Endothelial cell of umbilical vein (primary cell): Measurements from ENCODE around the gene TRPC4AP. TPM values are rescaled to one million over a fixed set of nuclear protein-coding genes. Genes with fewer than 3 reads are reported as not detected.

Experiments used
- BruUV-seq: library from RNA; stranded (reverse); fragments of 400-500 nt; replicated peaks from 2 replicates; lab custom pipeline; 2021; lab: Mats Ljungman, UMichigan
- CTCF ChIA-PET: fragments of 300-600, 350-600 bp; sonication (Branson Sonifier 250); formaldehyde crosslinking; loops from one replicate; lab custom pipeline; 2021; ENCODE audit warnings: antibody characterized with exemption, inconsistent platforms; lab: Charles Lee
- POLR2A ChIA-PET: fragments of 300-600, 350-600 bp; sonication (Branson Sonifier 250); formaldehyde crosslinking; loops from one replicate; lab custom pipeline; 2021; ENCODE audit warnings: antibody characterized with exemption, inconsistent platforms; lab: Charles Lee
- DNase-seq: peaks from one replicate; pipeline ENCODE4 v3.0.0-alpha.2; 2011; ENCODE audit warnings: low read depth, low spot score
- FAIRE-seq: peaks from 2 replicates; lab custom pipeline; 2011; peaks lifted over from hg19 to GRCh38; lab: Jason Lieb, UNC
- H2AFZ ChIP-seq: 2 replicates; pipeline ENCODE4 v1.6.0; 2012; ENCODE audit warnings: low read depth, low read length, control low read depth, inconsistent platforms
- H3K27ac ChIP-seq: 2 replicates; pipeline ENCODE4 v1.5.1; 2011; ENCODE audit warnings: low read depth, mild to moderate bottlenecking, control low read depth, low read length, moderate library complexity; ENCODE audit not compliant: insufficient read depth
- H3K27me3 ChIP-seq, 2 experiments: 2 replicates each; pipeline versions ENCODE4 v1.6.0 to v1.6.1; 2011; ENCODE audit warnings: low read length in 2 of 2, mixed read lengths in 1 of 2; ENCODE audit not compliant: control insufficient read depth in 2 of 2, insufficient read depth in 2 of 2
- H3K36me3 ChIP-seq, 2 experiments: 2 replicates in 1 of 2; 3 replicates in 1 of 2; pipeline ENCODE4 v1.5.1; 2011; ENCODE audit warnings: low read length in 2 of 2, mild to moderate bottlenecking in 1 of 2, moderate library complexity in 1 of 2; ENCODE audit not compliant: control insufficient read depth in 2 of 2, insufficient read depth in 2 of 2; ENCODE audit errors: extremely low read depth in 1 of 2
- H3K4me1 ChIP-seq: 3 replicates; pipeline ENCODE4 v1.5.1; 2011; ENCODE audit warnings: mild to moderate bottlenecking, low read length; ENCODE audit not compliant: control insufficient read depth, insufficient read depth; ENCODE audit errors: extremely low read depth
- H3K4me2 ChIP-seq: 2 replicates; pipeline ENCODE4 v1.6.1; 2011; ENCODE audit warnings: low read length, control low read depth, mixed read lengths; ENCODE audit not compliant: insufficient read depth
- H3K4me3 ChIP-seq, 3 experiments: fragments of 200-600 bp in 1 of 3; sonication (generic), shearing (Covaris generic) in 1 of 3; replicated peaks in 1 of 3; 2 replicates each; pipeline ENCODE4 v1.5.1; 2011 to 2016; ENCODE audit warnings: control low read depth in 3 of 3, low read length in 3 of 3, mild to moderate bottlenecking in 2 of 3, inconsistent platforms in 1 of 3, low read depth in 1 of 3, moderate library complexity in 1 of 3; ENCODE audit not compliant: insufficient read depth in 1 of 3
- H3K79me2 ChIP-seq: 2 replicates; pipeline ENCODE4 v1.6.0; 2012; ENCODE audit warnings: low read length, inconsistent platforms; ENCODE audit not compliant: control insufficient read depth, insufficient read depth
- H3K9ac ChIP-seq: replicated peaks from 2 replicates; pipeline ENCODE3; 2011; ENCODE audit warnings: low read length, control low read depth; ENCODE audit not compliant: insufficient read depth; ENCODE audit errors: extremely low read depth
- H3K9me1 ChIP-seq: replicated peaks from 3 replicates; pipeline ENCODE4 v1.6.0; 2011; ENCODE audit warnings: mild to moderate bottlenecking, low read length; ENCODE audit not compliant: control insufficient read depth, insufficient read depth; ENCODE audit errors: extremely low read depth
- H3K9me3 ChIP-seq: replicated peaks from 2 replicates; pipeline ENCODE4 v1.5.1; 2012; ENCODE audit warnings: low read length, inconsistent platforms; ENCODE audit not compliant: control insufficient read depth, insufficient read depth
- H4K20me1 ChIP-seq: replicated peaks from 2 replicates; pipeline ENCODE3; 2011; ENCODE audit warnings: mild to moderate bottlenecking, low read length; ENCODE audit not compliant: control insufficient read depth, insufficient read depth; ENCODE audit errors: extremely low read depth
- EZH2 ChIP-seq: IDR thresholded peaks from 2 replicates; pipeline ENCODE4 v1.6.1; 2012; ENCODE audit warnings: borderline replicate concordance, low read depth, mild to moderate bottlenecking, moderate library complexity, low read length, inconsistent platforms; ENCODE audit not compliant: severe bottlenecking
- FOS ChIP-seq: IDR thresholded peaks from 2 replicates; pipeline ENCODE4 v1.6.1; 2011; ENCODE audit warnings: mild to moderate bottlenecking, low read length, moderate library complexity, borderline replicate concordance; ENCODE audit not compliant: insufficient read depth
- GATA2 ChIP-seq: IDR thresholded peaks from 2 replicates; pipeline ENCODE4 v1.7.0; 2011; ENCODE audit warnings: low read depth, mild to moderate bottlenecking, moderate library complexity, mixed read lengths, low read length; ENCODE audit not compliant: insufficient read length, insufficient read depth
- JUN ChIP-seq: IDR thresholded peaks from 2 replicates; pipeline ENCODE4 v1.6.1; 2011; ENCODE audit warnings: borderline replicate concordance, low read depth; ENCODE audit not compliant: insufficient read length, insufficient read depth
- MAX ChIP-seq: IDR thresholded peaks from 2 replicates; pipeline ENCODE4 v1.6.1; 2011; ENCODE audit not compliant: insufficient read depth, insufficient read length
- MYC ChIP-seq: IDR thresholded peaks from one replicate; pipeline ENCODE4 v1.6.1; 2011; ENCODE audit warnings: mild to moderate bottlenecking, low read depth, low read length
- POLR2A ChIP-seq: IDR thresholded peaks from 2 replicates; pipeline ENCODE4 v1.6.1; 2012; ENCODE audit warnings: low read depth, mild to moderate bottlenecking, control low read depth, low read length
- POLR2AphosphoS5 ChIP-seq: IDR thresholded peaks from 2 replicates; pipeline ENCODE4 v1.6.1; 2012; ENCODE audit warnings: low read depth, mild to moderate bottlenecking, control low read depth, low read length, moderate library complexity; ENCODE audit not compliant: insufficient read depth
- dilution Hi-C: fragments of 300-500 bp; cut with MboI; formaldehyde crosslinking; loops from one replicate; pipeline ENCODE4 v1.15.0; 2019; ENCODE audit warnings: low sequenced_read_pairs; ENCODE audit not compliant: extremely low pct_ligation_motif_present
- intact Hi-C: fragments of 100-400 bp; cut with micrococcal nuclease; formaldehyde crosslinking; loops from one replicate; pipeline ENCODE4 v1.10.0; 2022
- polyA plus RNA-seq, 4 experiments: library from polyadenylated mRNA; depleted of rRNA in 3 of 4; stranded (reverse) in 3 of 4; unstranded in 1 of 4; fragments of >200 nt; gene quantifications; 2 replicates each; pipeline versions ENCODE4 v1.2.1 to v1.2.3, GENCODE V29; 2011 to 2012; ENCODE audit warnings: missing spikeins in 1 of 4
- total RNA-seq: library from RNA; stranded (reverse); gene quantifications from 2 replicates; pipeline ENCODE4 v1.2.3, GENCODE V29; 2021
- TF ChIP-seq, protein P1 (sequence below), 2 donors: IDR thresholded peaks; 1 replicate in 1 of 2; 2 replicates in 1 of 2; pipeline ENCODE4 v1.5.1; 2011; ENCODE audit warnings: low read length in 2 of 2, mild to moderate bottlenecking in 2 of 2, moderate library complexity in 2 of 2, control low read depth in 1 of 2, inconsistent platforms in 1 of 2, low read depth in 1 of 2; ENCODE audit not compliant: insufficient read depth in 1 of 2; ENCODE audit errors: extremely low read depth in 1 of 2

TRPC4AP gene
- total and polyA plus RNA-seq, 2 donors (not counting 3 experiments of a cell fraction or from before 2014, with no cell fraction given), result 89.0 to 103 TPM

DNA sequence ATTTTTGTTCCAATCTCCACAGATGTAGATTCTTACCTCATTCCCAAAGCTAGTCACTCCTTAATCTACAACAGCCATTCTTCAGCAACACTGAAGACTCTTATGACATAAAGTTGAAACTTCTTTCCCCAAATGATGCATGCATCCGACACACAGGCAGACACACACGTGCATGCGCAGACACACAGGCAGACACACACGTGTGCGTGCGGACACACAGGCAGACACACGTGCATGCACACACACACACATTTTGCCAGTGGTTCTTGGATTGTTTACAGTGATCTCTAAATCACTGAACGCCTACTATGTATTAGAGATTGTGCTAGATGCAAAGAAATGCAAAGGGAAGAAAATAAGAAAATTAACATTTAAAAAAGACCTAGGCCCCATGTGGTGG is 9.0 kb upstream of the TRPC4AP start:
- dilution Hi-C loops (no loop called here), intact Hi-C loops (no loop called here)
- Histone ChIP-seq H3K36me3 (no peaks in the 10 kb centered on the region), H3K4me1 (peaks cover 1% of the 10 kb centered on the region), H3K9me3 (no peaks in the 10 kb centered on the region), H3K27ac (no peak overlapping the region), H3K79me2 (no peaks in the 10 kb centered on the region), H3K27me3 (no peaks in the 10 kb centered on the region), H2AFZ (no peak overlapping the region), H3K9me1 (no peaks in the 10 kb centered on the region), H3K4me2 (no peak overlapping the region), H3K4me3 (no peak overlapping the region), H3K9ac (no peak overlapping the region), H4K20me1 (no peaks in the 10 kb centered on the region)
- POLR2A ChIA-PET, result no interaction called here
- TF ChIP-seq POLR2AphosphoS5 (no peak), MYC (no peak), POLR2A (no peak), MAX (no peak), JUN (no peak), FOS (no peak), GATA2 (no peak), EZH2 (no peak)
- TF ChIP-seq, protein P1, sequence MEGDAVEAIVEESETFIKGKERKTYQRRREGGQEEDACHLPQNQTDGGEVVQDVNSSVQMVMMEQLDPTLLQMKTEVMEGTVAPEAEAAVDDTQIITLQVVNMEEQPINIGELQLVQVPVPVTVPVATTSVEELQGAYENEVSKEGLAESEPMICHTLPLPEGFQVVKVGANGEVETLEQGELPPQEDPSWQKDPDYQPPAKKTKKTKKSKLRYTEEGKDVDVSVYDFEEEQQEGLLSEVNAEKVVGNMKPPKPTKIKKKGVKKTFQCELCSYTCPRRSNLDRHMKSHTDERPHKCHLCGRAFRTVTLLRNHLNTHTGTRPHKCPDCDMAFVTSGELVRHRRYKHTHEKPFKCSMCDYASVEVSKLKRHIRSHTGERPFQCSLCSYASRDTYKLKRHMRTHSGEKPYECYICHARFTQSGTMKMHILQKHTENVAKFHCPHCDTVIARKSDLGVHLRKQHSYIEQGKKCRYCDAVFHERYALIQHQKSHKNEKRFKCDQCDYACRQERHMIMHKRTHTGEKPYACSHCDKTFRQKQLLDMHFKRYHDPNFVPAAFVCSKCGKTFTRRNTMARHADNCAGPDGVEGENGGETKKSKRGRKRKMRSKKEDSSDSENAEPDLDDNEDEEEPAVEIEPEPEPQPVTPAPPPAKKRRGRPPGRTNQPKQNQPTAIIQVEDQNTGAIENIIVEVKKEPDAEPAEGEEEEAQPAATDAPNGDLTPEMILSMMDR (IDR thresholded peaks at IDR 0.05; ENCODE audit: extremely low read depth in 1 of 2, insufficient read depth in 1 of 2, low read depth in 1 of 2, low read length in 2 of 2), result no peak
- CTCF ChIA-PET, result interaction anchor here (2.0 kb wide), 1 partner anchor 43 kb away, joined by 8 read pairs; no protein-coding TSS in a partner anchor
- no peak for FAIRE-seq
- no TSS peak for BruUV-seq
- no peak for DNase-seq
